SW480 (cell line): Measurements from ENCODE around the gene ZNF445.
"Not testable (repeated sequence)": the region's sequence is repeated elsewhere in the genome, so short reads cannot be mapped to it uniquely, and the experiment has no call there.

Source experiments
- DNase-seq: peaks from one replicate; pipeline ENCODE4 v3.0.0-alpha.2; 2016; ENCODE audit warnings: low spot score

Gene ZNF445

DNA sequence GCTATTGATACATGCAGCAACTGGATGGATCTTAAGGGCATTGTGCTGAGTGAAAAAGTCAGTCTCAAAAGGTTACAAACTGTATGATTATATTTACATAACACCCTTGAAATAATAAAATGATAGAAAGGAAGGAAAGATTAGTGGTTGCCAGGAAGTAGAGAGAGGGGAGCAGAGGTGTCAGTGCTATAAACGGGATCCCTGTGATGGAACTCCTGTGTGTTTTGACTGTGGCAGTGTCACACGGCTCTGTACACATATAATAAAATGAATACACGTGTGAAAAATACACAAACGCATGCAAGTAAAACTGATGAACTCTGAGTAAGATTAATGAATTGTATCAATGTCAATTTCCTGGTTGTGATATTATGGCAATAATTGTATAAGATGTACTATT lies 78.6 kb downstream of the ZNF445 start:
- no peak for DNase-seq

DNA sequence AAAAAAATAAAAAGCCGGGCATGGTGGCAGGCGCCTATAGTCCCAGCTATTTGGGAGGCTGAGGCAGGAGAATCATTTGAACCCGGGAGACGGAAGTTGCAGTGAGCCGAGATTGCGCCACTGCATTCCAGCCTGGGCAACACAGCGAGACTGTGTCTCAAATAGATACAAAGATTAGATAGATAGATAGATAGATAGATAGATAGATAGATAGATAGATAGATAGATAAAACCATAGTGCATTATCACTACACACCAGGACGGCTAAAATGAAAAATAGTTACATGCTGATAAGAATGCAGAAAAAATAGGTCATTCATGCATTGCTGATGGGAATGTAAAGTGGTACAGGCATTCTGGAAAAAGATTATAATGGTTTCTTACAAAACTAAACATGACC lies 79.2 kb downstream of the ZNF445 start:
- DNase-seq, result not testable (repeated sequence)

DNA sequence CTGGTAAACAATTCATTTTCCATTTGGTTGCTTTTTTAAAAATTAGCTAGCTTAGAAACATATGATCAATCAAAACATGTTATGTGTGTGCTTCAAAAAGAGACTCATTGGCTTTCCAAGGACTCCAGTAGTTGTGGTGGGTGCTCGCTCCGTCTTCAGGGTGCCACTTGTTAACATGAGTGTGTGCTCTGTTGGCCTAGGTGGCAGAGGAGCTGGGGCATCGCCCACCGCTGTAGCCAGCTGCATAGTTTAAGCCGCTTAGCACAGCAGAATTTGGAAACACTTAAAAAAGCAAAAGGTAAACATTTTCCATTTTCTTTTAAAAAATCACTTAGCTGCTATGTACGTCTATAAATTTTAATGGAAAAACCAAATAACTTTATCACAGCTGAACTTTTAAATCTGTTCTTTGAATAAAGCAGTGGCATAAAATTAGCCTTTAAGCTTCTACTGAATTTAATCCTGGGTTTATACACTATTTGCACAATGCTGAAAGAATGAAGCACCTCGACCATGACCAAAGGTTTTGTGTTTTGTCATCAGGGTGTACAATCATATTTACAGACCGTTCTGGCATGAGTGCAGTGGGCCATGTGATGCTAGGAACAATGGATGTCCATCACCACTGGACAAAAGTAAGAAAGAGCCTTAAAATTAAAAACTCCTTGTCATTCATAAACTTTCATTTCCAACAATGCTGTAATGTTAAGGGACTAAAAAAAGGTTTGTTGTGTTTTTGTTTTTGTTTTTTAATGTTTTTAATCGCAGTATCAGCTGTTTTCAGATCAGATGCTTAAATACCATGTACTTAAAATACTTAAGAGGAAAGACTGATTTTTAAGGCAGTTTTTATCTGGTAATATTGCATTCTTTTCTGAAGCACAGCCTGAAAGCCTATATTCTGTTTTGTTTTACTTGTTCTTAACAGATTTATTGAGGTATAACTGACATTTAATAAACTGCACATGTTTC lies 81.0 kb downstream of the ZNF445 start:
- no peak for DNase-seq

DNA sequence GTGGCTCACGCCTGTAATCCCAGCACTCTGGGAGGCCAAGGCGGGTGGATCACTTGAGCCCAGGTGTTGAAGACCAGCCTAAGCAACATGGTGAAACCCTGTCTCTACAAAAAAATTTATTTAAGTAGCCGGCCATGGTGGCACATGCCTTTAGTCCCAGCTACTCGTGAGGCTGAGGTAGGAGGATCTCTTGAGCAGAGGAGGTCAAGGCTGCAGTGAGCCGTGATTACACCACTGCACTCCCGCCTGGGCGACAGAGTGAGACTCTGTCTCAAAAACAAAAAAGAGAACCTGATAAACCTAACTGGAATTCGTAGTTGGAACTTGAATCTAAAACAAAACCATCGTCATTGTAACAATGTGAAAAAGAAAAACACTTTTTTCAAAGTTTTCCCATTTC lies 81.8 kb downstream of the ZNF445 start:
- no peak for DNase-seq

DNA sequence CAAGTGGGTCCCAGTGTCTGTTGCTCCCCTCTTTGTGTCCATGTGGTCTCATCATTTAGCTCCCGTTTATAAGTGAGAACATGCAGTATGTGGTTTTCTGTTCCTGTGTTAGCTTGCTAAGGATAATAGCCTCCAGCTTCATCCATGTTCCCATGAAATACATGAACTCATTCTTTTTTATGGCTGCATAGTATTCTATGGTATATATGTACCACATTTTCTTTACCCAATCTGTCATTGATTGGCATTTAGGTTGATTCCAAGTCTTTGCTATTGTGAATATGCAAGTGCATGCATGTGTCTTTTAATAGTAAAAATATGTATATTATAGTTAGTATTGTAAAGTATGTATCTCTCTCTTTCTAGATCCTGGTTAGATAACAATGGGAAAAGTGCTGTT lies 85.0 kb downstream of the ZNF445 start:
- no peak for DNase-seq

DNA sequence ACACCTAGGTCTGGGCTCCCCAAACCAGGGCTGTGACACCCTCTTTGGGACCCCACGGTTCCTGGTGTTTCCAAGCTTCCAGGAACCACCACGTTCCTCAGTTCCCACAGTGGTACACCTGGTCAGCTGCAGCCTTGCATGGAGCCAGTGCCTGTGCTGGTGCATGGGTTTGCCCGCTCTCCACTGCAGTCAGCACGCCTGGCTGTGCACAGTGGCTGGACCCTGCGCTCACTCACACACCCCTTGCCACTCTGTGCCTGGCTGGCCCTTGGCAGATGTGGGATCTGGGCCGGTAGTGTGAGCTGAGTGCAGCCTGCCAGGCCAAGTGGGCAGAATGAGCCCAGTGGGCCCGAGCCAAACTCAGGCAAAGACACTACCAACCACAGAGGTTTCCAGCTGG lies 90.1 kb downstream of the ZNF445 start:
- no peak for DNase-seq
